Measurements from ENCODE around the gene DNAI4.

DNA sequence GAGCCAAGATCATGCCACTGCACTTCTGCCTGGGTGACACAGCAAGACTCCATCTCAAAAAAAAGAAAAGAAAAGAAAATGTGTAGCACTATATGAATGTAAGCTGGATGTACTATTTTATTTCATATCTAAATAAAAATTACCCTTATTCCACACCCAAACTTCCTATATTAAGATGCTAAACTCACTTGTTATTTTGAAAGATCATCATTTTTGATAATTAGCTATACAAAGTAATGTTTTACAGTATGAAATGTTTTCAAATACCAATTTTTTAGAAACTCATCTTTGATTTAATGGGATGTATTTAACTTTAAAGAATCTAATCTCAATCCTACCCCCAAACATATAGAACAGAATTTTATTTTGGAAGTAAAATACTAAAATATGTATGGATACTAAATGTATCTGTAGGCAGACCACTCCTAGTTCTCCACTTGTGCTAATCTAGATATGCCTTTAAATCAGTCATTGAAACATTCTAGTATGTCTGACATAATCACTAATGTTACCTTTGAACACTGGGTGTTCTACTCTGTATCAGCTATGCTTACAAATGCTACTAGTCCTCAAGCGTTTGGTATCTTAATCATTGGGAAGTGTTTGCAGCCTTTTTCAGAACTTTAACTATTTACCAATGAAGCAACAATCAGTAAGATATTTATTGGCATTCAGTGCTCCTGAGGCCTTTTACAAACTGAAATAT, 13.0 kb upstream of the DNAI4 start:
- TF ChIP-seq, protein P1, sequence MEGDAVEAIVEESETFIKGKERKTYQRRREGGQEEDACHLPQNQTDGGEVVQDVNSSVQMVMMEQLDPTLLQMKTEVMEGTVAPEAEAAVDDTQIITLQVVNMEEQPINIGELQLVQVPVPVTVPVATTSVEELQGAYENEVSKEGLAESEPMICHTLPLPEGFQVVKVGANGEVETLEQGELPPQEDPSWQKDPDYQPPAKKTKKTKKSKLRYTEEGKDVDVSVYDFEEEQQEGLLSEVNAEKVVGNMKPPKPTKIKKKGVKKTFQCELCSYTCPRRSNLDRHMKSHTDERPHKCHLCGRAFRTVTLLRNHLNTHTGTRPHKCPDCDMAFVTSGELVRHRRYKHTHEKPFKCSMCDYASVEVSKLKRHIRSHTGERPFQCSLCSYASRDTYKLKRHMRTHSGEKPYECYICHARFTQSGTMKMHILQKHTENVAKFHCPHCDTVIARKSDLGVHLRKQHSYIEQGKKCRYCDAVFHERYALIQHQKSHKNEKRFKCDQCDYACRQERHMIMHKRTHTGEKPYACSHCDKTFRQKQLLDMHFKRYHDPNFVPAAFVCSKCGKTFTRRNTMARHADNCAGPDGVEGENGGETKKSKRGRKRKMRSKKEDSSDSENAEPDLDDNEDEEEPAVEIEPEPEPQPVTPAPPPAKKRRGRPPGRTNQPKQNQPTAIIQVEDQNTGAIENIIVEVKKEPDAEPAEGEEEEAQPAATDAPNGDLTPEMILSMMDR (conservative IDR thresholded peaks at IDR 0.05; ENCODE audit: low read length): no peak
- TF ChIP-seq EZH2phosphoT487 (IDR thresholded peaks at IDR 0.05; ENCODE audit: borderline replicate concordance, low read depth, low read length): no peak
